CD4-positive, CD25-positive, alpha-beta regulatory T cell (primary cell): ENCODE measurements around the gene THOC5. TPM values are rescaled to one million over a fixed set of nuclear protein-coding genes. Genes with fewer than 3 reads are reported as not detected.
A peak's percentile ranks its signal among the peaks of the same experiment; 100 is the strongest.
"Not testable (repeated sequence)": the region's sequence is repeated elsewhere in the genome, so short reads cannot be mapped to it uniquely, and the experiment has no call there.

ENCODE experiments used
- ATAC-seq, 2 donors: fragments of 150-1000 bp; cut with Tn5 transposase; one replicate each; pipeline ENCODE4 v1.10.0; 2021; ENCODE audit warnings: low read depth in 2 of 2, moderate number of reproducible peaks in 2 of 2, moderate library complexity in 1 of 2
- DNase-seq, 3 donors: peaks; one replicate each; pipeline versions ENCODE4 v3.0.0 to v3.0.0-alpha.2; 2012 to 2022; ENCODE audit warnings: mixed read lengths in 1 of 3
- H3K27ac ChIP-seq: one replicate; pipeline ENCODE4 v1.7.0; 2013; ENCODE audit warnings: mild to moderate bottlenecking, low read length; ENCODE audit not compliant: insufficient read depth, poor library complexity, severe bottlenecking
- H3K27me3 ChIP-seq: one replicate; pipeline ENCODE4 v1.7.0; 2013; ENCODE audit warnings: low read length; ENCODE audit not compliant: control insufficient read depth, insufficient read depth
- H3K36me3 ChIP-seq: one replicate; pipeline ENCODE4 v1.7.0; 2013; ENCODE audit warnings: mild to moderate bottlenecking, low read length, moderate library complexity; ENCODE audit not compliant: control insufficient read depth, insufficient read depth
- H3K4me1 ChIP-seq: 2 replicates; pipeline ENCODE4 v1.7.0; 2013; ENCODE audit warnings: mild to moderate bottlenecking, low read length; ENCODE audit not compliant: insufficient read depth, control insufficient read depth, poor library complexity, severe bottlenecking
- H3K4me3 ChIP-seq: one replicate; pipeline ENCODE4 v1.7.0; 2013; ENCODE audit warnings: low read depth, mild to moderate bottlenecking, low read length, moderate library complexity
- H3K9me3 ChIP-seq, 2 experiments: 1 replicate in 1 of 2; 2 replicates in 1 of 2; pipeline ENCODE4 v1.7.0; 2013; ENCODE audit warnings: low read length in 2 of 2, mild to moderate bottlenecking in 1 of 2, moderate library complexity in 1 of 2; ENCODE audit not compliant: control insufficient read depth in 2 of 2
- H3K27ac Mint-ChIP-seq, 3 donors: one replicate each; pipeline ENCODE4 v1.8.0; 2020 to 2022; ENCODE audit warnings: mild to moderate bottlenecking in 3 of 3, mixed read lengths in 3 of 3, moderate library complexity in 2 of 3
- H3K27me3 Mint-ChIP-seq: one replicate; pipeline ENCODE4 v1.8.0; 2022; ENCODE audit warnings: mild to moderate bottlenecking, mixed read lengths
- H3K36me3 Mint-ChIP-seq: one replicate; pipeline ENCODE4 v1.8.0; 2020; ENCODE audit warnings: mixed read lengths
- H3K4me1 Mint-ChIP-seq, 4 donors: one replicate each; pipeline ENCODE4 v1.8.0; 2020 to 2022; ENCODE audit warnings: mixed read lengths in 4 of 4, mild to moderate bottlenecking in 1 of 4
- H3K4me3 Mint-ChIP-seq, 4 donors: one replicate each; pipeline ENCODE4 v1.8.0; 2020 to 2022; ENCODE audit warnings: mild to moderate bottlenecking in 4 of 4, mixed read lengths in 4 of 4, moderate library complexity in 3 of 4
- H3K9me3 Mint-ChIP-seq, 7 donors: one replicate each; pipeline ENCODE4 v1.8.0; 2020 to 2022; ENCODE audit warnings: mixed read lengths in 7 of 7, mild to moderate bottlenecking in 3 of 7, moderate library complexity in 2 of 7
- polyA plus RNA-seq, 4 donors: library from polyadenylated mRNA; unstranded; fragments of 300-500 nt; fragmentation: Illumina TruSeq; gene quantifications; one replicate each; pipeline ENCODE4 v1.2.3, GENCODE V29; 2021
- total RNA-seq: library from RNA; stranded (reverse); gene quantifications from one replicate; pipeline ENCODE4 v1.2.3, GENCODE V29; 2022

Gene THOC5
- 54.0 TPM for total RNA-seq
- polyA plus RNA-seq: 10 to 100 TPM; 27.8 to 33.7 (median 30.7) TPM

DNA sequence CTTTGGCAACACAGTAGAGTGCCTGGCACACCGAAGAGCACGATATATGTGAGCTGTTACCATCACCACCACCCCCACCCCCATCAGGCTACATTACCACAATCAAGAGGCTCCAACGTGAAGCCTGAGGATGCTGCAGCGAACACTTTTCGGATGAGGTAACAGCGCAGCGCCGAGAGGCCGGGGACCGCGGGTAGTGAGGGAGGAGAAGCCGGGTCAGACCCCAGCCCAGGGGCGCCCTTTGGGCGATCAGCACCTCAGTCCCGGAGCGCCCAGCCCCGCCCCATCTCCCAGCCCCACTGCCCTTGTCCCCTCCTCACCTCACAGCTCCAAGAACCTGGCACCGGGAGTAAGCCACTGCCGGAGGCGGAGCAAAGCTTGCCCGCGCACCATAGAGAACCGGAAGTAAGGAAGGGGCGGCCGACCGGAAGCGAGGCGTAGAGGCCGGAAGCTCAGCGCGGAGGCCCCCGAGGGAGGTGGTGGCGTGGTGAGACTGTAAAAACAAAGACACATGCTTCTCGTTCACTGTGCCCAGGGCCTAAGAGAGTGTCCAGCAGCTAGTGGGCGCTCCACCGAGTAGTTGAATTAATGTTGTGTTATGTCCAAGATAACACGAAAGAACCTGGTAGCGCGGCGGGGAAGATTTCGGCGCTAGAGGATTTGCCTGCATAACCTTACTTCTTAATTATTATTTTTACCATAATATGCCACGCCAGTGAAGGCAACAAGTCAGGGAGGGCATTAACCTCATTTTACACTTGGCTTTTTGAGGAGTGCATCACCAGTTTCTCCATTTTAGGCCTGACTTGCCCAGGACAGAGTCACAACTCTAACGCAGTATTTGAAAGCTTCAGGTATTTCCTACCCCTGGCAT lies at the start of gene THOC5:
TSS of gene THOC5 (minus strand) at position 407 of the 874 bp plus-strand sequence. CDS start 4,610 bp downstream, outside the sequence.
- no peaks in the 10 kb centered on the region for H3K27me3 ChIP-seq
- H3K4me3 ChIP-seq: peak within 1 kb of the TSS; percentile 92
- Mint-ChIP-seq H3K36me3 (peaks cover 25% of the 10 kb centered on the region), H3K27me3 (no peaks in the 10 kb centered on the region), H3K4me1 (peaks cover 16 to 47% (median 22%) of the 10 kb centered on the region in 4 donors), H3K27ac (peak within 1 kb of the TSS; percentile 96 to 99 (median 99)), H3K9me3 (no peaks in the 10 kb centered on the region), H3K4me3 (peak within 1 kb of the TSS; percentile 83 to 97 (median 90))
- H3K9me3 ChIP-seq: no peaks in the 10 kb centered on the region
- H3K4me1 ChIP-seq: peaks cover 11% of the 10 kb centered on the region
- peaks cover 25% of the 10 kb centered on the region for H3K36me3 ChIP-seq
- DNase-seq (peak; percentile 84 to 95 (median 88)), ATAC-seq (peak; percentile 95 to 96)
- H3K27ac ChIP-seq: peak within 1 kb of the TSS; percentile 86

- Histone ChIP-seq H3K36me3 (no peaks in the 10 kb centered on the region), H3K27me3 (no peaks in the 10 kb centered on the region), H3K9me3 (no peaks in the 10 kb centered on the region), H3K4me3 (no peak overlapping the region), H3K4me1 (peaks cover 3% of the 10 kb centered on the region), H3K27ac (no peak overlapping the region)
- Mint-ChIP-seq H3K4me1 (peaks cover 0 to 11% (median 5%) of the 10 kb centered on the region in 4 donors), H3K27me3 (peaks cover 4% of the 10 kb centered on the region), H3K9me3 (no peaks in the 10 kb centered on the region), H3K4me3 (peak overlapping the region in 1 of 4 donors; percentile 58), H3K27ac (peak overlapping the region in 1 of 3 donors; percentile 56), H3K36me3 (no peaks in the 10 kb centered on the region)
- DNase-seq (no peak), ATAC-seq (no peak)
Observed at GRCh38 chr22:29598684-29599020, 45.1 kb upstream of the THOC5 start.

- H3K27ac ChIP-seq, ATAC-seq, H3K4me1 ChIP-seq, H3K9me3 Mint-ChIP-seq, H3K4me1 Mint-ChIP-seq, H3K4me3 ChIP-seq, H3K36me3 Mint-ChIP-seq, H3K9me3 ChIP-seq, H3K36me3 ChIP-seq, H3K27me3 ChIP-seq, DNase-seq, H3K27me3 Mint-ChIP-seq: not testable (repeated sequence)
- Mint-ChIP-seq H3K27ac (peak overlapping the region in 2 of 3 donors; percentile 37 to 56), H3K4me3 (peak overlapping the region in 1 of 4 donors; percentile 87)
Observed at GRCh38 chr22:29597871-29598683, 44.5 kb upstream of the THOC5 start.

GRCh38 chr22:29596408-29596807 lies 42.9 kb upstream of the THOC5 start:
- Histone ChIP-seq H3K27ac (no peak overlapping the region), H3K9me3 (no peaks in the 10 kb centered on the region), H3K4me3 (peak overlapping the region; percentile 47), H3K27me3 (no peaks in the 10 kb centered on the region), H3K4me1 (no peaks in the 10 kb centered on the region), H3K36me3 (no peaks in the 10 kb centered on the region)
- no peaks in the 10 kb centered on the region for H3K27me3 Mint-ChIP-seq
- H3K4me3 Mint-ChIP-seq: no peak overlapping the region
- no peak for ATAC-seq
- no peak for DNase-seq
- H3K27ac Mint-ChIP-seq: no peak overlapping the region
- H3K36me3 Mint-ChIP-seq: no peaks in the 10 kb centered on the region
- H3K9me3 Mint-ChIP-seq: no peaks in the 10 kb centered on the region
- H3K4me1 Mint-ChIP-seq: peaks cover 0 to 5% (median 2%) of the 10 kb centered on the region in 4 donors

DNA sequence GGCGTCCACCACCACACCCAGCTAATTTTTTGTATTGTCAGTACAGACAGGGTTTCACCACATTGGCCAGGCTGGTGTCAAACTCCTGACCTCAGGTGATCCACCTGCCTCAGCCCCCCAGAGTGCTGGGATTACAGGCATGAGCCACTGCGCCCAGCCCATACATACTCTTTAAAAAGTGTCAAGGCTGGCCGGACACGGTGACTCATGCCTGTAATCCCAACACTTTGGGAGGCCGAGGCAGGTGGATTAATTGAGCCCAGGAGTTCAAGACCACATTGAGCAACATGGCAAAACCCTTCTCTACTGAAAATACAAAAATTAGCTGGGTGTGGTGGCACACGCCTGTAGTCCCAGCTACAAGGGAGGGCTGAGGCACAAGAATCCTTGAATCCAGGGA lies 40.9 kb upstream of the THOC5 start:
- not testable (repeated sequence) for H3K9me3 Mint-ChIP-seq, H3K27me3 ChIP-seq, H3K9me3 ChIP-seq, ATAC-seq, DNase-seq, H3K36me3 ChIP-seq, H3K36me3 Mint-ChIP-seq, H3K4me3 Mint-ChIP-seq, H3K27ac ChIP-seq, H3K27ac Mint-ChIP-seq, H3K27me3 Mint-ChIP-seq, H3K4me3 ChIP-seq, H3K4me1 ChIP-seq
- peaks cover 5 to 14% (median 9%) of the 10 kb centered on the region in 4 donors for H3K4me1 Mint-ChIP-seq

DNA sequence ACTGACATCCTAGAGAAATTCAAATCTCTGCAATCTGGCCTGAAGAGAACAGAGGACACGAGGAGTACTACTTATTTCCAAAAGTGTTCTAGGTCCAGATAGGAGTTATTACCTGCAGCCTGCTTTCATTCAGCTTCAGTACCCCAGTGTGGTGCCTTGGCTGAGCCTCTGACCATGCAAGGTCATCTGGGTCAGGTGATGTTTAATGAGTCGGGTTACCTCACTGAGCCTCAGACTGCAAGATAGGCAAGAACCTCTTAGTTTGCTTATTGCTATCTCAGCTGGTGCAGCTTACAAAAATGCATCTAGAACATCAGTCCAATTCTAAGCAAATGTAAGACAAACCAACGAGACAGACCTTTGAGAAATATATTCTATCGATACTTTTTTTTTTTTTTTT lies 40.4 kb upstream of the THOC5 start:
- Histone ChIP-seq H3K4me3 (no peak overlapping the region), H3K27me3 (no peaks in the 10 kb centered on the region), H3K27ac (no peak overlapping the region), H3K4me1 (peaks cover 7% of the 10 kb centered on the region), H3K36me3 (no peaks in the 10 kb centered on the region), H3K9me3 (no peaks in the 10 kb centered on the region)
- Mint-ChIP-seq H3K9me3 (no peaks in the 10 kb centered on the region), H3K27me3 (no peaks in the 10 kb centered on the region), H3K4me3 (no peak overlapping the region), H3K36me3 (no peaks in the 10 kb centered on the region), H3K4me1 (peaks cover 5 to 14% (median 9%) of the 10 kb centered on the region in 4 donors), H3K27ac (no peak overlapping the region)
- ATAC-seq (no peak), DNase-seq (no peak)

DNA sequence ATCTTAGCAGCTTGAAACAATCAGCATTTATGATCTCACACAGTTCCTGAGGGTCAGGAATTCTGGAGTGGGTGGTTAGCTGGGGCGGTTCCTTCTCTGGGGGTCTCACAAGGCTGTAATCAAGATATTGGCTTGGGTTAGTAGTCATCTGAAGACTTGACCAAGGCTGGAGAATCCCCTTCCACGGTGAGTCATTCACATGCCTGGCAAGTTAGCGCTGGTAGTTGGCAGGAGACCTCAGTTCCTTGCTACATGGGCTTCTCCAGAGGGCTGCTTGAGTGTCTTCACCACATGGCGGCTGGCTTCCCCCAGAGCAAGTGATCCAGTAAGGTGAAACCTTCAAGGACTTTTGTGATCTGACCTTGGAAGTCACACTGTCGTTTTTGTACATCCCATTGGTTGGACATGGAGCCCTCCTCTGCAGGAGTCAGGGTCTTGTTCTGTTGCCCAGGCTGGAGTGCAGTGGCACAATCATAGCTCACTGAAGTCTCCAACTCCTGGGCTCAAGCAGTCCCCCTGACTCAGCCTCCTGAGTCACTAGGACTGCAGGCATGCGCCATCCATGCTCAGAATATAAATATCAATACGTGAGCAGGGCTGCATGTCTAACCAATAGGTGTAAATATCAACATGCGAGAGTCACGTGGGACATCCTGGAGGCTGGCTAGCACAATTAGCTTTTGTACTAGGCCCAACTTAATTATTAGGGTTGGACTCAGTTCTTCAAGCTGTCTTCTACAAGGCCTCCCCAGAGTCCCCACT lies 34.6 kb upstream of the THOC5 start:
- no peaks in the 10 kb centered on the region for H3K36me3 ChIP-seq
- H3K9me3 Mint-ChIP-seq: no peaks in the 10 kb centered on the region
- H3K4me3 ChIP-seq: no peak overlapping the region
- no peaks in the 10 kb centered on the region for H3K27me3 ChIP-seq
- peaks cover 7% of the 10 kb centered on the region for H3K4me1 ChIP-seq
- peak overlapping the region in 2 of 3 donors; percentile 35 to 89 for H3K27ac Mint-ChIP-seq
- no peaks in the 10 kb centered on the region for H3K9me3 ChIP-seq
- no peak overlapping the region for H3K27ac ChIP-seq
- H3K36me3 Mint-ChIP-seq: no peaks in the 10 kb centered on the region
- DNase-seq: no peak
- no peak for ATAC-seq
- no peaks in the 10 kb centered on the region for H3K27me3 Mint-ChIP-seq
- H3K4me1 Mint-ChIP-seq: peaks cover 4 to 13% (median 8%) of the 10 kb centered on the region in 4 donors
- H3K4me3 Mint-ChIP-seq: no peak overlapping the region
